CD4-positive, alpha-beta T cell treated with Interleukin-4 for 1 hour (primary cell): ENCODE data around the gene ZNF77.
"Not testable (repeated sequence)": the region's sequence is repeated elsewhere in the genome, so short reads cannot be mapped to it uniquely, and the experiment has no call there.

Experiments used
- DNase-seq, 2 donors: peaks; one replicate each; pipeline ENCODE4 v3.0.0-alpha.2; 2020 to 2022

ZNF77 gene

GRCh38 chr19:2912306-2912705 lies 32.5 kb downstream of the ZNF77 start:
- DNase-seq: no peak

GRCh38 chr19:2906631-2907195 lies 38.1 kb downstream of the ZNF77 start:
- DNase-seq: no peak

GRCh38 chr19:2905918-2906519 lies 38.8 kb downstream of the ZNF77 start:
- no peak for DNase-seq

GRCh38 chr19:2903326-2903725 lies 41.4 kb downstream of the ZNF77 start:
- DNase-seq: not testable (repeated sequence)

- DNase-seq: no peak
Measured at GRCh38 chr19:2902590-2903218, 42.1 kb downstream of the ZNF77 start.

- DNase-seq: peak; percentile 98 to 99
Measured at GRCh38 chr19:2900296-2901252, 44.2 kb downstream of the ZNF77 start, which contains the start of gene ZNF57. Gene ZNF57, plus strand, starts transcription at chr19:2900928. Its CDS starts 118 bp downstream, at chr19:2901046.

- no peak for DNase-seq
Measured at GRCh38 chr19:2896694-2897093, 48.1 kb downstream of the ZNF77 start.

- not testable (repeated sequence) for DNase-seq
Measured at GRCh38 chr19:2890531-2890930, 54.2 kb downstream of the ZNF77 start.

GRCh38 chr19:2888731-2889224 lies 56.0 kb downstream of the ZNF77 start:
- DNase-seq: peak; percentile 68 to 87

GRCh38 chr19:2887391-2887914 lies 57.3 kb downstream of the ZNF77 start:
- peak in 1 of 2 donors; percentile 57 for DNase-seq

GRCh38 chr19:2885736-2886135 lies 59.0 kb downstream of the ZNF77 start:
- no peak for DNase-seq

- no peak for DNase-seq
Measured at GRCh38 chr19:2883686-2884439, 60.9 kb downstream of the ZNF77 start.
